OCI-LY1 (cell line): Measurements from ENCODE around the gene PTH2R.
A peak's percentile ranks its signal among the peaks of the same experiment; 100 is the strongest.

Experiments used
- H2AFZ ChIP-seq: fragments of 200-600 bp; sonication (generic), shearing (Covaris generic); 2 replicates; pipeline ENCODE4 v1.6.0; 2014; ENCODE audit warnings: antibody characterized with exemption, mild to moderate bottlenecking, low read length
- H3F3A ChIP-seq: fragments of 200-600 bp; sonication (generic), shearing (Covaris generic); 2 replicates; pipeline ENCODE4 v1.6.0; 2014; ENCODE audit warnings: mild to moderate bottlenecking, antibody characterized with exemption, low read length, moderate library complexity; ENCODE audit not compliant: insufficient read depth
- H3K27ac ChIP-seq: fragments of 200-600 bp; sonication (generic); 2 replicates; pipeline ENCODE4 v1.5.1; 2014; ENCODE audit warnings: low read length, mixed run types, mild to moderate bottlenecking, low read depth; ENCODE audit not compliant: poor library complexity, severe bottlenecking
- H3K27me3 ChIP-seq: fragments of 200-600 bp; sonication (generic); 2 replicates; pipeline ENCODE4 v1.6.0; 2014; ENCODE audit warnings: antibody characterized with exemption, mild to moderate bottlenecking, low read length, moderate library complexity; ENCODE audit not compliant: insufficient read depth
- H3K36me3 ChIP-seq: fragments of 200-600 bp; sonication (generic); 2 replicates; pipeline ENCODE4 v1.6.1; 2014; ENCODE audit warnings: mild to moderate bottlenecking, antibody characterized with exemption, low read length, moderate library complexity, mixed read lengths; ENCODE audit not compliant: insufficient read depth
- H3K4me1 ChIP-seq: fragments of 200-600 bp; sonication (generic); 2 replicates; pipeline ENCODE4 v1.5.1; 2014; ENCODE audit warnings: mild to moderate bottlenecking, low read length, moderate library complexity; ENCODE audit not compliant: insufficient read depth, severe bottlenecking
- H3K4me2 ChIP-seq: fragments of 200-600 bp; sonication (generic), shearing (Covaris generic); 2 replicates; pipeline ENCODE4 v1.6.1; 2014; ENCODE audit warnings: low read length
- H3K4me3 ChIP-seq: fragments of 200-600 bp; sonication (generic); 2 replicates; pipeline ENCODE4 v1.5.1; 2014; ENCODE audit warnings: low read length, low read depth, mild to moderate bottlenecking, mixed read lengths; ENCODE audit not compliant: poor library complexity, severe bottlenecking
- H3K79me2 ChIP-seq: fragments of 200-600 bp; shearing (Covaris generic); 2 replicates; pipeline ENCODE4 v1.6.1; 2016; ENCODE audit warnings: mixed run types, low read length, mixed read lengths; ENCODE audit not compliant: insufficient read depth
- H3K9ac ChIP-seq: fragments of 200-600 bp; sonication (generic), shearing (Covaris generic); 2 replicates; pipeline ENCODE4 v1.6.1; 2014; ENCODE audit warnings: mild to moderate bottlenecking, low read length, mixed read lengths
- H3K9me2 ChIP-seq: fragments of 200-600 bp; sonication (generic), shearing (Covaris generic); 2 replicates; pipeline ENCODE4 v1.6.1; 2014; ENCODE audit warnings: low read depth, mild to moderate bottlenecking, low read length, mixed read lengths
- H3K9me3 ChIP-seq: fragments of 200-600 bp; shearing (Covaris generic); 2 replicates; pipeline ENCODE4 v1.6.1; 2014; ENCODE audit warnings: low read length, mixed read lengths
- H4K20me1 ChIP-seq: fragments of 200-600 bp; sonication (generic), shearing (Covaris generic); 2 replicates; pipeline ENCODE4 v1.6.0; 2016; ENCODE audit warnings: mild to moderate bottlenecking, low read length; ENCODE audit not compliant: insufficient read depth
- EZH2 ChIP-seq: fragments of 200-600 bp; sonication (generic), shearing (Covaris generic); IDR thresholded peaks from 2 replicates; pipeline ENCODE4 v1.8.0; 2017; ENCODE audit warnings: borderline replicate concordance, mixed run types, mild to moderate bottlenecking, antibody characterized with exemption, low read length, moderate library complexity, mixed read lengths
- TF ChIP-seq, protein P1 (sequence below): fragments of 200-600 bp; sonication (generic), shearing (Covaris generic); IDR thresholded peaks from 2 replicates; pipeline ENCODE4 v1.5.1; 2017; ENCODE audit warnings: mild to moderate bottlenecking, antibody characterized with exemption, low read length, moderate library complexity, mixed read lengths

Gene PTH2R

DNA sequence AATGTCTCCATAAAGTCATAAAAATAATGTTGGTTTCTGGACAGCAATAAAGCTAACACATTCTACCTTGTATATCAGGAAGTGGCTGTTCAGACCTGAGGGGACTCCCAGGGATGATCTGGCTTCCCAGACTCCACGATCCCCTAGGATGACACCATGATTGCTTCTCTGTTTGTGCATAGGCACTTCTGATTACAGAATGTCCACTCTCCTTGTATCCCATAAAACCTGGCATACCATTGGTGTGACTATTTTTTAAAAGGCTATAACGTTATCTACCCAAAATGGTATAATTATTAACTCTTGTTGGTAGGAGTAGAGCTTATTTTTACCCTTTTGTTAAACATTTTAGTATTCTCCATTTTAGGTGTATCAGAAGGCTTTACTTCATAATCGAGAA is 57.1 kb downstream of the PTH2R start:
- no peaks in the 10 kb centered on the region for H3K9me2 ChIP-seq
- H3K4me1 ChIP-seq, result no peaks in the 10 kb centered on the region
- H4K20me1 ChIP-seq, result no peaks in the 10 kb centered on the region
- no peaks in the 10 kb centered on the region for H3K9me3 ChIP-seq
- H2AFZ ChIP-seq, result no peak overlapping the region
- no peak overlapping the region for H3K4me3 ChIP-seq
- no peak overlapping the region for H3K9ac ChIP-seq
- H3K36me3 ChIP-seq, result no peaks in the 10 kb centered on the region
- H3K27me3 ChIP-seq, result no peaks in the 10 kb centered on the region
- no peaks in the 10 kb centered on the region for H3F3A ChIP-seq
- no peaks in the 10 kb centered on the region for H3K79me2 ChIP-seq
- TF ChIP-seq, protein P1, sequence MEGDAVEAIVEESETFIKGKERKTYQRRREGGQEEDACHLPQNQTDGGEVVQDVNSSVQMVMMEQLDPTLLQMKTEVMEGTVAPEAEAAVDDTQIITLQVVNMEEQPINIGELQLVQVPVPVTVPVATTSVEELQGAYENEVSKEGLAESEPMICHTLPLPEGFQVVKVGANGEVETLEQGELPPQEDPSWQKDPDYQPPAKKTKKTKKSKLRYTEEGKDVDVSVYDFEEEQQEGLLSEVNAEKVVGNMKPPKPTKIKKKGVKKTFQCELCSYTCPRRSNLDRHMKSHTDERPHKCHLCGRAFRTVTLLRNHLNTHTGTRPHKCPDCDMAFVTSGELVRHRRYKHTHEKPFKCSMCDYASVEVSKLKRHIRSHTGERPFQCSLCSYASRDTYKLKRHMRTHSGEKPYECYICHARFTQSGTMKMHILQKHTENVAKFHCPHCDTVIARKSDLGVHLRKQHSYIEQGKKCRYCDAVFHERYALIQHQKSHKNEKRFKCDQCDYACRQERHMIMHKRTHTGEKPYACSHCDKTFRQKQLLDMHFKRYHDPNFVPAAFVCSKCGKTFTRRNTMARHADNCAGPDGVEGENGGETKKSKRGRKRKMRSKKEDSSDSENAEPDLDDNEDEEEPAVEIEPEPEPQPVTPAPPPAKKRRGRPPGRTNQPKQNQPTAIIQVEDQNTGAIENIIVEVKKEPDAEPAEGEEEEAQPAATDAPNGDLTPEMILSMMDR, result no peak
- TF ChIP-seq EZH2, result no peak
- no peak overlapping the region for H3K27ac ChIP-seq
- H3K4me2 ChIP-seq, result no peak overlapping the region

DNA sequence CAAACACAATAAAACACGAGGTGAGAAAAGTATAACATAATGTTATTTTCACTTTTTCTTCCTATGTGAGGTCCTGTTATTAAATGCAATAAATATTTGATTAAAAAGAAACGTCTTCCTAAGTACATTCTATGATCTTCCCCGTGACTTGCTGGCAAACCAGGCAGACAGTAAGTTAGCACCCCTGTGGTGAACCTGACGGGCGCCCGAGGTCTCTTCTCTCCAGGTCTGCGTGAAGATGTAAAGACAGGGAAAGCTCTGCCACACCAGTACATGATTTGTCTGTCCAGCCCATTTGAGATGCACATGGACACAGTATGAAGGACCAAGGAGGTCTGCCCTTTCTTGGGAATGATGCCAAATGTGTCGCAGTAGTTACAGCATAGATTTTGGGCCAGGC is 57.6 kb downstream of the PTH2R start:
- no peaks in the 10 kb centered on the region for H4K20me1 ChIP-seq
- no peaks in the 10 kb centered on the region for H3K4me1 ChIP-seq
- H3K27me3 ChIP-seq, result no peaks in the 10 kb centered on the region
- no peaks in the 10 kb centered on the region for H3K9me2 ChIP-seq
- H3K79me2 ChIP-seq, result no peaks in the 10 kb centered on the region
- no peak overlapping the region for H2AFZ ChIP-seq
- no peaks in the 10 kb centered on the region for H3F3A ChIP-seq
- H3K4me2 ChIP-seq, result no peak overlapping the region
- H3K36me3 ChIP-seq, result no peaks in the 10 kb centered on the region
- H3K4me3 ChIP-seq, result no peak overlapping the region
- H3K27ac ChIP-seq, result no peak overlapping the region
- no peaks in the 10 kb centered on the region for H3K9me3 ChIP-seq
- TF ChIP-seq, protein P1, result no peak
- TF ChIP-seq EZH2, result no peak
- no peak overlapping the region for H3K9ac ChIP-seq

DNA sequence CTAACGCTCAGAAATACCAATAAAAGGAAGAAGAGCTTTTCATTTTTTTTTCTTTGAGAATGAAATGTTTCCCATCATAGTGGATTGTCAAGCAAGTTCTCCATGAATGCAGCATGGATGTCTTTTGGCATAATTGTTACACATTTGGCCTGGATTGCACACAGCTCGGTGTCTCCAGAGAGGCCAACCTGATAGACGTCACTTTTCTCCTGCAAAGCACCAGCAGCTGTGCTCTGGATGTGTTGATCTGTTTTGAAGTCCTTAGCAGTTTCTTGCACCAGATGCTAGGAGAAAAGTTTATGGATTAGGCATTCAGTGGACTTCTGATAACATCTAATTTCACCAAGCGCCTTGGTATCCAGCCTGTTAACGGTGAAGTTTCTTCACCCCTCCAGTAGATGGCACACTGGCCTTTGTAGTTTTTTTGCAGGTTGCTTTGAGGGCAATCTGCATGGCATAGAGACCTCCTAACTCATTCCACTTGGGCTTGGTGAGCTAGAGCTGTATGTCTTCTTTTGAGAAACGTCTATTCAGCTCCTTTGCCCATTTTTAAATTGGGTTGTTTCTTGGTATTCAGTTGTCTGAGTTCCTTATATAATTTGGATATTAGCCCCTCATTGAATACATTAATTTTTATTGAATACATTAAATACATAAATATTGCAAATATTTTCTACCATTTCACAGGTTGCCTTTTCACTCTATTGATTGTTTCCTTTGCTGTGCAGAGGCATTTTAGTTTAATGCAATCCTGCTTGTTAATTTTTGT is 59.7 kb downstream of the PTH2R start:
- Histone ChIP-seq H3K9me3 (no peaks in the 10 kb centered on the region), H3K9ac (no peak overlapping the region), H3K4me1 (no peaks in the 10 kb centered on the region), H3K27me3 (no peaks in the 10 kb centered on the region), H4K20me1 (no peaks in the 10 kb centered on the region), H3K27ac (no peak overlapping the region), H2AFZ (no peak overlapping the region), H3K4me3 (no peak overlapping the region), H3K4me2 (no peak overlapping the region), H3K9me2 (no peaks in the 10 kb centered on the region), H3K36me3 (no peaks in the 10 kb centered on the region), H3F3A (no peaks in the 10 kb centered on the region), H3K79me2 (no peaks in the 10 kb centered on the region)
- no peak for TF ChIP-seq EZH2
- TF ChIP-seq, protein P1, result peak; percentile 67; the same call in 1 of the 2 replicates
